Activated naive CD4-positive, alpha-beta T cell (primary cell): ENCODE data around the gene FN3KRP.

Experiments used
- DNase-seq, 4 experiments: peaks; one replicate each; lab custom pipeline; 2025; lab: John Stamatoyannopoulos, UW

Gene FN3KRP

GRCh38 chr17:82716203-82717010, at the start of gene FN3KRP:
Gene FN3KRP, plus strand, starts transcription at chr17:82716706. Its CDS starts 50 bp downstream, at chr17:82716756.
- peak; percentile 57 to 90 (median 72) for DNase-seq

- DNase-seq: no peak
Observed at GRCh38 chr17:82666931-82667667, 49.4 kb upstream of the FN3KRP start.

- DNase-seq: no peak
Observed at GRCh38 chr17:82667668-82668000, 48.9 kb upstream of the FN3KRP start.

- no peak for DNase-seq
Observed at GRCh38 chr17:82668024-82668630, 48.4 kb upstream of the FN3KRP start.

GRCh38 chr17:82668631-82669099, 47.8 kb upstream of the FN3KRP start:
- peak in 1 of 4 experiments; percentile 21 for DNase-seq

GRCh38 chr17:82670661-82671450, 45.6 kb upstream of the FN3KRP start:
- DNase-seq: no peak

GRCh38 chr17:82674656-82675475, 41.6 kb upstream of the FN3KRP start:
- DNase-seq: no peak

GRCh38 chr17:82675476-82676245, 40.8 kb upstream of the FN3KRP start:
- no peak for DNase-seq

- no peak for DNase-seq
Observed at GRCh38 chr17:82677353-82677925, 39.1 kb upstream of the FN3KRP start.

- no peak for DNase-seq
Observed at GRCh38 chr17:82678265-82678891, 38.1 kb upstream of the FN3KRP start.

GRCh38 chr17:82679586-82680465, 36.7 kb upstream of the FN3KRP start:
- no peak for DNase-seq

- DNase-seq: no peak
Observed at GRCh38 chr17:82681547-82681946, 35.0 kb upstream of the FN3KRP start.

GRCh38 chr17:82683534-82683933, 33.0 kb upstream of the FN3KRP start:
- no peak for DNase-seq

GRCh38 chr17:82684228-82684841, 32.2 kb upstream of the FN3KRP start:
- DNase-seq: no peak

- DNase-seq: no peak
Observed at GRCh38 chr17:82685291-82685690, 31.2 kb upstream of the FN3KRP start.

GRCh38 chr17:82686366-82687324, 29.9 kb upstream of the FN3KRP start:
- no peak for DNase-seq

- no peak for DNase-seq
Observed at GRCh38 chr17:82687375-82687861, 29.1 kb upstream of the FN3KRP start.
